Nephron (organoid): ENCODE results near the gene CASK.

ENCODE experiments used
- H3K27ac Mint-ChIP-seq, 3 experiments: 2 replicates each; pipeline ENCODE4 v1.8.0; 2020; ENCODE audit warnings: mixed read lengths in 3 of 3, mild to moderate bottlenecking in 2 of 3, moderate library complexity in 1 of 3
- H3K27me3 Mint-ChIP-seq: 2 replicates; pipeline ENCODE4 v1.8.0; 2021; ENCODE audit warnings: low read depth, mild to moderate bottlenecking, moderate library complexity, mixed read lengths
- H3K36me3 Mint-ChIP-seq: 2 replicates; pipeline ENCODE4 v1.8.0; 2020; ENCODE audit warnings: low read depth, mixed read lengths
- H3K4me1 Mint-ChIP-seq: 2 replicates; pipeline ENCODE4 v1.8.0; 2020; ENCODE audit warnings: mixed read lengths
- H3K4me3 Mint-ChIP-seq, 3 experiments: 2 replicates each; pipeline ENCODE4 v1.8.0; 2020; ENCODE audit warnings: mild to moderate bottlenecking in 3 of 3, mixed read lengths in 3 of 3, moderate library complexity in 2 of 3
- H3K9me3 Mint-ChIP-seq: 2 replicates; pipeline ENCODE4 v1.8.0; 2020; ENCODE audit warnings: mixed read lengths
- CTCF ChIP-seq, 3 experiments: fragments of 200-600 bp; sonication (generic); IDR thresholded peaks; one replicate each; pipeline ENCODE4 v1.5.0; 2021; ENCODE audit warnings: antibody characterized with exemption in 3 of 3; ENCODE audit not compliant: unreplicated experiment in 3 of 3

The CASK gene

GRCh38 chrX:41474726-41475100 lies 448.6 kb downstream of the CASK start:
- Mint-ChIP-seq H3K27me3 (no peaks in the 10 kb centered on the region), H3K9me3 (peaks cover 10% of the 10 kb centered on the region), H3K4me1 (peaks cover 7% of the 10 kb centered on the region), H3K27ac (peak overlapping the region in 2 of 3 experiments; percentile 81 to 96), H3K4me3 (no peak overlapping the region), H3K36me3 (peaks cover 3% of the 10 kb centered on the region)
- no peak for TF ChIP-seq CTCF (IDR thresholded peaks at IDR 0.05; ENCODE audit: unreplicated experiment in 3 of 3)

GRCh38 chrX:41473936-41474725 lies 449.2 kb downstream of the CASK start:
- no peak for TF ChIP-seq CTCF (IDR thresholded peaks at IDR 0.05; ENCODE audit: unreplicated experiment in 3 of 3)
- peaks cover 8% of the 10 kb centered on the region for H3K4me1 Mint-ChIP-seq
- no peak overlapping the region for H3K4me3 Mint-ChIP-seq
- H3K27me3 Mint-ChIP-seq, result no peaks in the 10 kb centered on the region
- no peak overlapping the region for H3K27ac Mint-ChIP-seq
- peaks cover 3% of the 10 kb centered on the region for H3K36me3 Mint-ChIP-seq
- H3K9me3 Mint-ChIP-seq, result peaks cover 10% of the 10 kb centered on the region

- Mint-ChIP-seq H3K4me1 (peaks cover 15% of the 10 kb centered on the region), H3K27me3 (no peaks in the 10 kb centered on the region), H3K9me3 (peaks cover 8% of the 10 kb centered on the region)
These were observed 451.0 kb downstream of the CASK start for GRCh38 chrX:41472231-41472815.

GRCh38 chrX:41471786-41472185 lies 451.6 kb downstream of the CASK start:
- H3K36me3 Mint-ChIP-seq, result peaks cover 3% of the 10 kb centered on the region
- no peak for TF ChIP-seq CTCF (IDR thresholded peaks at IDR 0.05; ENCODE audit: unreplicated experiment in 3 of 3)
- no peak overlapping the region for H3K4me3 Mint-ChIP-seq
- H3K27ac Mint-ChIP-seq, result peak overlapping the region in 1 of 3 experiments; percentile 44
- H3K4me1 Mint-ChIP-seq, result peaks cover 15% of the 10 kb centered on the region
- H3K9me3 Mint-ChIP-seq, result peaks cover 8% of the 10 kb centered on the region
- no peaks in the 10 kb centered on the region for H3K27me3 Mint-ChIP-seq

More at GRCh38 chrX:41472231-41472815, 451.0 kb downstream of the CASK start:
- Mint-ChIP-seq H3K4me3 (no peak overlapping the region), H3K36me3 (peaks cover 3% of the 10 kb centered on the region), H3K27ac (peak overlapping the region in 1 of 3 experiments; percentile 44)
- TF ChIP-seq CTCF (IDR thresholded peaks at IDR 0.05; ENCODE audit: unreplicated experiment in 3 of 3), result no peak

- H3K36me3 Mint-ChIP-seq, result peaks cover 3% of the 10 kb centered on the region
- peaks cover 8% of the 10 kb centered on the region for H3K9me3 Mint-ChIP-seq
- peaks cover 15% of the 10 kb centered on the region for H3K4me1 Mint-ChIP-seq
- TF ChIP-seq CTCF (IDR thresholded peaks at IDR 0.05; ENCODE audit: unreplicated experiment in 3 of 3), result no peak
- H3K4me3 Mint-ChIP-seq, result no peak overlapping the region
- H3K27me3 Mint-ChIP-seq, result no peaks in the 10 kb centered on the region
- H3K27ac Mint-ChIP-seq, result no peak overlapping the region
These were observed 452.6 kb downstream of the CASK start for GRCh38 chrX:41470706-41471105.
